SK-N-SH treated with all-trans-retinoic acid at 6 μM for 48 hours (cell line): ENCODE results near the gene SLC24A4.

Experiments
- BACH2 ChIP-seq: fragments of 250-450 bp; sonication (Bioruptor Pico); IDR thresholded peaks from 2 replicates; pipeline ENCODE4 v1.9.0; 2021; ENCODE audit warnings: mild to moderate bottlenecking, borderline replicate concordance
- ESRRG ChIP-seq: fragments of 250-450 bp; sonication (Bioruptor Pico); IDR thresholded peaks from 2 replicates; pipeline ENCODE4 v1.6.1; 2021; ENCODE audit warnings: mild to moderate bottlenecking
- OSR1 ChIP-seq: fragments of 250-450 bp; sonication (Bioruptor Pico); IDR thresholded peaks from 2 replicates; pipeline ENCODE4 v1.8.0; 2022; ENCODE audit warnings: moderate library complexity, mild to moderate bottlenecking, inconsistent platforms
- PPARA ChIP-seq: fragments of 250-450 bp; sonication (Bioruptor Pico); IDR thresholded peaks from 2 replicates; pipeline ENCODE4 v1.5.0; 2020; ENCODE audit warnings: mild to moderate bottlenecking, borderline replicate concordance
- ZFP30 ChIP-seq: fragments of 450-650 bp; formaldehyde crosslinking; IDR thresholded peaks from 2 replicates; pipeline ENCODE4 v1.5.0; 2022; ENCODE audit warnings: mild to moderate bottlenecking, moderate library complexity

DNA sequence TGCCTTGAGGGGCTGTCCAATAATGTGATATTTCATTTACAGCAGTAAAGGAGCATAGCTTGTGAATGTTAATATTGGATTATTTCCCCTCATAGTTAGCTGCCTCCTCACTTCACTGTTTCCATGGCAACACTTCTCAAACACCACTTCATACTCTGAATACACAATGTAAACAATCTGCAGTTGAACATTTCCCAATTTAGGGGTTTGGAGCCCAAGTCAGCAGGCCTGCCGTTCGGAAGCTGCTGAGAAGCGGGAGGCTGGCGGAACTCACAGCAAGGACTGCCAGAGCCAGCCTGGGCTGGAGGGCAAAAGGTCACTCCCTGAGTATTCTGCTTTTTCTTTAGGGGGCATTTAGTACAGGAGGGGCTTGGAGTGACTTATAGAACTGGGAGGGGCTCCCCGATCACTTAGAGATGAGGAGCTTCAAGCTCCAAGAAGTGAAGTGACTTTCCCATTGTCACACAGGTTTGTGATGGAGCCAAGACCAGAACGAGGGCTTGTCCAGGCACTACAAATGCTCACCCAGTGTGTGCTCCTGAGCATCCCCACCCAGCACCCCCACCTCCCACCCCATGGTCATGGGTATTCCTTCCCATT, 12.1 kb upstream of the SLC24A4 start:
- TF ChIP-seq BACH2 (CRISPR knock-in tag): no peak
- no peak for TF ChIP-seq OSR1
- no peak for TF ChIP-seq ZFP30 (CRISPR knock-in tag)
- TF ChIP-seq ESRRG (CRISPR knock-in tag): no peak
- no peak for TF ChIP-seq PPARA (CRISPR knock-in tag)
